HCT116 (cell line): ENCODE results near the gene SLC29A1. TPM values are rescaled to one million over a fixed set of nuclear protein-coding genes. Genes with fewer than 3 reads are reported as not detected.
A peak's percentile ranks its signal among the peaks of the same experiment; 100 is the strongest.

Source experiments
- ATAC-seq: fragments of 200-7000 bp; cut with Tn5 transposase; 2 replicates; pipeline ENCODE4 v1.9.1; 2020; ENCODE audit warnings: mild to moderate bottlenecking, moderate library complexity
- BruUV-seq: library from RNA; stranded (reverse); fragments of 400-500 nt; replicated peaks from 2 replicates; lab custom pipeline; 2021; lab: Mats Ljungman, UMichigan
- CTCF ChIA-PET: fragments of 300-600 bp; sonication (Branson Sonifier 250); formaldehyde crosslinking; loops from one replicate; lab custom pipeline; 2021; ENCODE audit warnings: antibody characterized with exemption; lab: Charles Lee
- POLR2A ChIA-PET: fragments of 300-600, 350-600 bp; sonication (Branson Sonifier 250); formaldehyde crosslinking; loops from one replicate; lab custom pipeline; 2021; ENCODE audit warnings: antibody characterized with exemption; lab: Charles Lee
- RAD21 ChIA-PET, 2 experiments: fragments of 300-600 bp; sonication (Branson Sonifier 250); formaldehyde crosslinking; loops; one replicate each; lab custom pipeline; 2023; ENCODE audit warnings: low total read pairs in 2 of 2; ENCODE audit not compliant: uncharacterized antibody in 2 of 2, unreplicated experiment in 2 of 2, low non-redundant PET in 1 of 2; lab: Charles Lee
- DNase-seq: peaks from one replicate; pipeline ENCODE4 v3.0.0-alpha.2; 2010; ENCODE audit warnings: low read depth, low spot score
- H2AFZ ChIP-seq: fragments of 200-600 bp; shearing (Covaris generic), sonication (generic); 2 replicates; pipeline ENCODE4 v1.6.1; 2017; ENCODE audit warnings: low read depth, mixed run types, mixed read lengths, antibody characterized with exemption, low read length; ENCODE audit not compliant: poor library complexity, severe bottlenecking
- H3K27ac ChIP-seq: 2 replicates; pipeline ENCODE4 v1.5.1; 2012; ENCODE audit warnings: low read depth, low read length
- H3K27me3 ChIP-seq: fragments of 200-600 bp; sonication (generic); 2 replicates; pipeline ENCODE4 v1.6.1; 2016; ENCODE audit warnings: mixed run types, low read length, mixed read lengths; ENCODE audit not compliant: insufficient read depth
- H3K36me3 ChIP-seq, 2 experiments: fragments of 200-500 bp in 1 of 2; fragments of 200-600 bp in 1 of 2; sonication (Bioruptor generic) in 1 of 2; sonication (generic) in 1 of 2; 2 replicates each; pipeline versions ENCODE4 v1.5.1 to v1.6.1; 2014 to 2016; ENCODE audit warnings: low read length in 2 of 2, inconsistent platforms in 1 of 2, mixed read lengths in 1 of 2, mixed run types in 1 of 2; ENCODE audit not compliant: insufficient read depth in 2 of 2, control insufficient read depth in 1 of 2
- H3K4me1 ChIP-seq, 2 experiments: fragments of 200-600 bp in 1 of 2; sonication (generic) in 1 of 2; 2 replicates each; pipeline versions ENCODE4 v1.5.1 to v1.6.1; 2012 to 2017; ENCODE audit warnings: low read length in 2 of 2, inconsistent platforms in 1 of 2, mild to moderate bottlenecking in 1 of 2, mixed read lengths in 1 of 2, mixed run types in 1 of 2, moderate library complexity in 1 of 2; ENCODE audit not compliant: insufficient read depth in 2 of 2, control insufficient read depth in 1 of 2
- H3K4me2 ChIP-seq: fragments of 200-600 bp; sonication (generic); 2 replicates; pipeline ENCODE4 v1.6.1; 2017; ENCODE audit warnings: mixed run types, low read length, mixed read lengths
- H3K4me3 ChIP-seq, 2 experiments: fragments of 200-600 bp in 1 of 2; sonication (generic) in 1 of 2; replicated peaks in 1 of 2; 2 replicates each; pipeline ENCODE4 v1.5.1; 2011 to 2016; ENCODE audit warnings: low read length in 2 of 2, control low read depth in 1 of 2, low read depth in 1 of 2, mild to moderate bottlenecking in 1 of 2, mixed read lengths in 1 of 2, mixed run types in 1 of 2
- H3K79me2 ChIP-seq: fragments of 200-600 bp; sonication (generic); 2 replicates; pipeline ENCODE4 v1.6.1; 2017; ENCODE audit warnings: mild to moderate bottlenecking, mixed run types, low read length, moderate library complexity, mixed read lengths; ENCODE audit not compliant: insufficient read depth
- H3K9ac ChIP-seq: fragments of 200-600 bp; sonication (generic); 2 replicates; pipeline ENCODE4 v1.6.1; 2016; ENCODE audit warnings: low read length, mixed read lengths
- H3K9me2 ChIP-seq: fragments of 200-600 bp; sonication (generic), shearing (Covaris generic); 2 replicates; pipeline ENCODE4 v1.6.1; 2017; ENCODE audit warnings: mixed run types, mild to moderate bottlenecking, moderate library complexity; ENCODE audit not compliant: insufficient read depth
- H3K9me3 ChIP-seq, 2 experiments: fragments of 200-500 bp in 1 of 2; fragments of 200-600 bp in 1 of 2; sonication (Bioruptor generic) in 1 of 2; sonication (generic) in 1 of 2; 2 replicates each; pipeline ENCODE4 v1.6.1; 2014 to 2017; ENCODE audit warnings: low read length in 2 of 2, mixed read lengths in 2 of 2, inconsistent platforms in 1 of 2, low read depth in 1 of 2, mild to moderate bottlenecking in 1 of 2, mixed run types in 1 of 2, moderate library complexity in 1 of 2; ENCODE audit not compliant: control insufficient read depth in 1 of 2, insufficient read depth in 1 of 2
- H4K20me1 ChIP-seq: fragments of 200-600 bp; sonication (generic), shearing (Covaris generic); 2 replicates; pipeline ENCODE4 v1.6.1; 2017; ENCODE audit warnings: mixed run types, mild to moderate bottlenecking, moderate library complexity; ENCODE audit not compliant: insufficient read depth
- ATF3 ChIP-seq: IDR thresholded peaks from 2 replicates; pipeline ENCODE4 v1.6.1; 2012
- CBX3 ChIP-seq: IDR thresholded peaks from 2 replicates; pipeline ENCODE4 v1.6.1; 2012; ENCODE audit warnings: low read depth
- EZH2 ChIP-seq: fragments of 200-600 bp; sonication (generic); IDR thresholded peaks from 2 replicates; pipeline ENCODE4 v1.6.1; 2017; ENCODE audit warnings: antibody characterized with exemption, mixed run types
- EZH2phosphoT487 ChIP-seq: fragments of 200-600 bp; IDR thresholded peaks from 2 replicates; pipeline ENCODE4 v1.6.1; 2018; ENCODE audit warnings: antibody characterized with exemption, borderline replicate concordance
- MAX ChIP-seq: IDR thresholded peaks from 2 replicates; pipeline ENCODE4 v1.6.1; 2012
- POLR2A ChIP-seq: IDR thresholded peaks from 2 replicates; pipeline ENCODE4 v1.7.0; 2011; ENCODE audit warnings: borderline replicate concordance; ENCODE audit not compliant: insufficient read depth, insufficient read length; ENCODE audit errors: extremely low read depth
- REST ChIP-seq: IDR thresholded peaks from 2 replicates; pipeline ENCODE4 v1.6.1; 2012; ENCODE audit warnings: low read depth
- TCF7L2 ChIP-seq: IDR thresholded peaks from 2 replicates; pipeline ENCODE4 v1.7.0; 2011; ENCODE audit warnings: borderline replicate concordance, inconsistent platforms; ENCODE audit not compliant: insufficient read depth, insufficient read length; ENCODE audit errors: extremely low read depth
- YY1 ChIP-seq: IDR thresholded peaks from 2 replicates; pipeline ENCODE4 v1.6.1; 2011; ENCODE audit warnings: low read length, low read depth, moderate library complexity, mild to moderate bottlenecking; ENCODE audit not compliant: insufficient replicate concordance; ENCODE audit errors: extremely low read depth
- ZNF274 ChIP-seq: fragments of 200-500 bp; sonication (Bioruptor generic); IDR thresholded peaks from 2 replicates; pipeline ENCODE4 v1.6.1; 2014; ENCODE audit warnings: mild to moderate bottlenecking, low read depth, low read length, inconsistent platforms
- intact Hi-C: fragments of 100-400 bp; cut with micrococcal nuclease; formaldehyde crosslinking; loops from 2 replicates; pipeline ENCODE4 v1.10.0; 2022
- total RNA-seq: library from RNA; stranded (reverse); gene quantifications from one replicate; pipeline ENCODE4 v1.2.1, GENCODE V29; 2021; ENCODE audit not compliant: unreplicated experiment

The SLC29A1 gene
- total RNA-seq, 1 experiment from 2014 or later = 67.6 TPM

- H3K4me1 ChIP-seq = peaks cover 7 to 26% of the 10 kb centered on the region in 2 experiments
- ChIA-PET RAD21 (no interaction called here), CTCF (interaction anchor here (1.3 to 1.5 kb wide), 2 partner anchors 91 to 167 kb away, joined by 3 to 5 read pairs; no protein-coding TSS in a partner anchor), POLR2A (interaction anchor here (1.6 kb wide), 1 partner anchor 9 kb away, joined by 3 read pairs; no protein-coding TSS in a partner anchor)
- ATAC-seq (no peak), DNase-seq (no peak)
- H3K9me3 ChIP-seq = no peaks in the 10 kb centered on the region
- peak overlapping the region; percentile 88 to 92; a peak in 1 of 4 replicates for H3K4me3 ChIP-seq
- intact Hi-C loops = no loop called here
- H3K36me3 ChIP-seq = peaks cover 4 to 10% of the 10 kb centered on the region in 2 experiments; a peak in 2 of 4 replicates
- no peak overlapping the region for H2AFZ ChIP-seq
- H3K27me3 ChIP-seq = no peaks in the 10 kb centered on the region
- no TSS peak for BruUV-seq
- H3K9ac ChIP-seq = no peak overlapping the region; the same call in 1 of the 2 replicates
- no peaks in the 10 kb centered on the region for H3K9me2 ChIP-seq
- H3K79me2 ChIP-seq = peaks cover 25% of the 10 kb centered on the region; the same call in 1 of the 2 replicates
- no peaks in the 10 kb centered on the region for H4K20me1 ChIP-seq
- TF ChIP-seq ATF3 (no peak), POLR2A (no peak), YY1 (no peak)
- H3K4me2 ChIP-seq = peak overlapping the region; percentile 99
- no peak overlapping the region for H3K27ac ChIP-seq
These were observed 40.1 kb downstream of the SLC29A1 start for GRCh38 chr6:44263354-44264100.

- DNase-seq (no peak), ATAC-seq (no peak)
- no peaks in the 10 kb centered on the region for H3K9me2 ChIP-seq
- peaks cover 7 to 26% of the 10 kb centered on the region in 2 experiments for H3K4me1 ChIP-seq
- H3K9ac ChIP-seq = peak overlapping the region; percentile 88
- intact Hi-C loops = loop anchor here (5.0 kb wide), 1 partner anchor 193 kb away; no protein-coding TSS in a partner anchor
- no peaks in the 10 kb centered on the region for H3K9me3 ChIP-seq
- RAD21 ChIA-PET = no interaction called here
- no peak overlapping the region for H2AFZ ChIP-seq
- H3K36me3 ChIP-seq = peaks cover 2 to 10% of the 10 kb centered on the region in 2 experiments; a peak in 2 of 4 replicates
- no peaks in the 10 kb centered on the region for H3K27me3 ChIP-seq
- H3K27ac ChIP-seq = peak overlapping the region; percentile 79
- BruUV-seq = TSS peak; percentile 75
- CTCF ChIA-PET = interaction anchor here (1.1 to 1.5 kb wide), 3 partner anchors 9 to 168 kb away, joined by 3 to 5 read pairs (median 3); no protein-coding TSS in a partner anchor
- TF ChIP-seq TCF7L2 = no peak
- no peak for TF ChIP-seq ZNF274
- TF ChIP-seq MAX = peak; percentile 41; the same call in 1 of the 2 replicates
- no peak for TF ChIP-seq REST
- TF ChIP-seq EZH2phosphoT487 = no peak
- TF ChIP-seq POLR2A = no peak
- no peak for TF ChIP-seq CBX3
- TF ChIP-seq EZH2 = no peak
- peak overlapping the region; percentile 88 to 92 for H3K4me3 ChIP-seq
- H3K4me2 ChIP-seq = peak overlapping the region; percentile 99
- POLR2A ChIA-PET = interaction anchor here (0.7 to 1.6 kb wide), 2 partner anchors 8 to 10 kb away, joined by 3 read pairs; no protein-coding TSS in a partner anchor
- peaks cover 25% of the 10 kb centered on the region; the same call in 1 of the 2 replicates for H3K79me2 ChIP-seq
- no peaks in the 10 kb centered on the region for H4K20me1 ChIP-seq
These were observed 41.0 kb downstream of the SLC29A1 start for GRCh38 chr6:44264154-44265006.
